HFFc6 (cell line): ENCODE data around the gene USP2. TPM values are rescaled to one million over a fixed set of nuclear protein-coding genes. Genes with fewer than 3 reads are reported as not detected.

Experiments
- DNase-seq: peaks from one replicate; pipeline ENCODE4 v3.0.0-alpha.2; 2018
- H3K27ac Mint-ChIP-seq: 2 replicates; pipeline ENCODE4 v1.8.0; 2020; ENCODE audit warnings: mild to moderate bottlenecking, mixed read lengths
- H3K27me3 Mint-ChIP-seq: 2 replicates; pipeline ENCODE4 v1.8.0; 2021; ENCODE audit warnings: mild to moderate bottlenecking, moderate library complexity, mixed read lengths; ENCODE audit not compliant: insufficient read depth
- H3K36me3 Mint-ChIP-seq: 2 replicates; pipeline ENCODE4 v1.8.0; 2021; ENCODE audit warnings: low read depth, mixed read lengths
- H3K4me1 Mint-ChIP-seq: 2 replicates; pipeline ENCODE4 v1.8.0; 2020; ENCODE audit warnings: low read depth, mixed read lengths
- H3K4me3 Mint-ChIP-seq: 2 replicates; pipeline ENCODE4 v1.8.0; 2020; ENCODE audit warnings: mild to moderate bottlenecking, moderate library complexity, mixed read lengths
- H3K9me3 Mint-ChIP-seq: 2 replicates; pipeline ENCODE4 v1.8.0; 2020; ENCODE audit warnings: mild to moderate bottlenecking, mixed read lengths
- total RNA-seq, 6 experiments: library from RNA; stranded (reverse); fragmentation: NEBNext Ultra II Directional; extraction: Animal tissue kit (Norgen Biotek cat#: 25700); gene quantifications; 2 replicates in 1 of 6; 3 replicates in 5 of 6; pipeline ENCODE4 v1.2.3, GENCODE V29; 2021
- TF ChIP-seq, protein P1 (sequence below): fragments of 200-600 bp; sonication (generic); IDR thresholded peaks from 2 replicates; pipeline ENCODE4 v1.5.0; 2021; ENCODE audit warnings: antibody characterized with exemption, mild to moderate bottlenecking

The USP2 gene
- total RNA-seq, 6 experiments from 2014 or later: 0.32 to 0.71 (median 0.49) TPM

DNA sequence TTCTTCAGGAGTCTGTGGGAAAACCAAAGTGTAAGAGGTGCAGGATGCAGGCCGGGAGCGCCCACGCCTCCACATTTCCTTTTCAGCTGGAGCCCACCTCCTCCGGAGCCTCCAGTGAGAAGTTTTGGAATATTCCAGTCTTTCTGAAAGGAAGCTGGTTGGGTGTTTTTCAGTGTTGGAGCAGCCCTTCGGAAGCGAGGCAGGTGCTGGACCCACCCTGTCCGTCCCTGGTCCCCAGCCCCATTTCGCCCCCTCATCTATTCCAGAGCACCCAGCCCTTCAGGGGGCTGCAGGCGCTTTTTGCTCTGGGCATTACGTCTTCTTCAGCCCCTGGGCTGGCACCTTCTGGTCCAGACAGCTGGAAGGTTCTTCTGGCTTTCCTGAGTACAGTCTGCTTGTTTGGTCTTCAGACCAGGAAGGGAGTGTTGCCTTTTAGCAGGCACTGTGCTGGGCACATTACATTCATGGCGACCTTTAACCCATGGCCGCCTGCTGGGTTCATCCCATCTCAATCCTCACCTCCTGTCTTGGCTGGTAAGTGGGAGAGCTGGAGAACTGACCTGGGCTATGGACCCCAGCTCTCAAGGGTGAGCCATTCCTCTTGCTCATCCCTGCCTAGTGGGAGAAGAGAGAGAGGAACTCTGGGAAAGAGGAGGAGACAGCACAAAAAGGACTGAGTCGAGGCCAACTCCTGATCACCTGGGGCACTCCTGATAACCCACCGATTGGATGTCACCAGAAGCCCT, 42.2 kb upstream of the USP2 start:
- DNase-seq: no peak
- Mint-ChIP-seq H3K9me3 (no peaks in the 10 kb centered on the region), H3K4me1 (peaks cover 32% of the 10 kb centered on the region), H3K27me3 (peaks cover 2% of the 10 kb centered on the region; the same call in 1 of the 2 replicates), H3K27ac (peak overlapping the region; percentile 60; the same call in 1 of the 2 replicates), H3K36me3 (peaks cover 33% of the 10 kb centered on the region), H3K4me3 (peak overlapping the region; percentile 97)
- TF ChIP-seq, protein P1, sequence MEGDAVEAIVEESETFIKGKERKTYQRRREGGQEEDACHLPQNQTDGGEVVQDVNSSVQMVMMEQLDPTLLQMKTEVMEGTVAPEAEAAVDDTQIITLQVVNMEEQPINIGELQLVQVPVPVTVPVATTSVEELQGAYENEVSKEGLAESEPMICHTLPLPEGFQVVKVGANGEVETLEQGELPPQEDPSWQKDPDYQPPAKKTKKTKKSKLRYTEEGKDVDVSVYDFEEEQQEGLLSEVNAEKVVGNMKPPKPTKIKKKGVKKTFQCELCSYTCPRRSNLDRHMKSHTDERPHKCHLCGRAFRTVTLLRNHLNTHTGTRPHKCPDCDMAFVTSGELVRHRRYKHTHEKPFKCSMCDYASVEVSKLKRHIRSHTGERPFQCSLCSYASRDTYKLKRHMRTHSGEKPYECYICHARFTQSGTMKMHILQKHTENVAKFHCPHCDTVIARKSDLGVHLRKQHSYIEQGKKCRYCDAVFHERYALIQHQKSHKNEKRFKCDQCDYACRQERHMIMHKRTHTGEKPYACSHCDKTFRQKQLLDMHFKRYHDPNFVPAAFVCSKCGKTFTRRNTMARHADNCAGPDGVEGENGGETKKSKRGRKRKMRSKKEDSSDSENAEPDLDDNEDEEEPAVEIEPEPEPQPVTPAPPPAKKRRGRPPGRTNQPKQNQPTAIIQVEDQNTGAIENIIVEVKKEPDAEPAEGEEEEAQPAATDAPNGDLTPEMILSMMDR: no peak

DNA sequence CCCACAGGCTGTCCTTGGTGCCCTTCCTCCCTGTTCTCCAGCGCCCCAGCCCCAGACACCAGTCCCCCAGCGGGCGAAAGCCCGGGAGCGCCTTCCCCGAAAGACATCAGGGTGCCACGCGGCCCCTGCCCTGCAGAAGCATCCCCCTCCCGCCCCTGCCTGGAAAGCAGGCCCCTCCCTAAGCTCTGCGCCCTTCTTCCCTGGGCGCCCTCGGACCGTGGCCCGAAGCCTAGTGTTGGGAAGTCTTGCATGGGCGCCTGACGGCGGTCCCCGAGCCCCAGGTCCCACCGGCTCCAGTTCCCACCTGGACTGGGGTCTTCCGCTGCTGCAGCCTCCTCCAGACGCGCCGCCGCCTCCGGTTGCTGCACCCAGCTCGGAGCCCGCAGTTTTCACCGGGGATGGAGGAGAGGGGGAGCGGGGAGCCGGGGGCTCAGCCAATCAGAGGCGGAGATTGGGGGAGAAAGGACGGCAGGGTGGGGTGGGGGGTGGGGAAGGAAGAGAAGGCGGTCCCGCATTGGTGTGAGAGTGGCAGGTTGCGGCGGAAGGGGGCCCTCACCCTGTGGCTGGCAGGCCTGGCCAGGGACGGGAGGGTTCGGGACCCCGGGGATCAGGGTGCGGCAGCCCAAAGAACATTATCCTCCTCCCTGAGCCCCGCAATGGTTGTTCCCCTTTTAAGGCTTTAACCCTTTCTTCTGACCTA, 41.5 kb upstream of the USP2 start, which contains the start of gene THY1:
THY1 (minus strand) TSS at position 364 of the 700 bp plus-strand sequence. CDS start 2,267 bp downstream, outside the sequence.
- H3K4me1 Mint-ChIP-seq: peaks cover 39% of the 10 kb centered on the region
- H3K4me3 Mint-ChIP-seq: peak within 1 kb of the TSS; percentile 97
- DNase-seq: peak; percentile 45
- TF ChIP-seq, protein P1: no peak
- H3K27me3 Mint-ChIP-seq: peaks cover 2% of the 10 kb centered on the region; the same call in 1 of the 2 replicates
- H3K9me3 Mint-ChIP-seq: no peaks in the 10 kb centered on the region
- H3K36me3 Mint-ChIP-seq: peaks cover 36% of the 10 kb centered on the region
- H3K27ac Mint-ChIP-seq: peak within 1 kb of the TSS; percentile 60

DNA sequence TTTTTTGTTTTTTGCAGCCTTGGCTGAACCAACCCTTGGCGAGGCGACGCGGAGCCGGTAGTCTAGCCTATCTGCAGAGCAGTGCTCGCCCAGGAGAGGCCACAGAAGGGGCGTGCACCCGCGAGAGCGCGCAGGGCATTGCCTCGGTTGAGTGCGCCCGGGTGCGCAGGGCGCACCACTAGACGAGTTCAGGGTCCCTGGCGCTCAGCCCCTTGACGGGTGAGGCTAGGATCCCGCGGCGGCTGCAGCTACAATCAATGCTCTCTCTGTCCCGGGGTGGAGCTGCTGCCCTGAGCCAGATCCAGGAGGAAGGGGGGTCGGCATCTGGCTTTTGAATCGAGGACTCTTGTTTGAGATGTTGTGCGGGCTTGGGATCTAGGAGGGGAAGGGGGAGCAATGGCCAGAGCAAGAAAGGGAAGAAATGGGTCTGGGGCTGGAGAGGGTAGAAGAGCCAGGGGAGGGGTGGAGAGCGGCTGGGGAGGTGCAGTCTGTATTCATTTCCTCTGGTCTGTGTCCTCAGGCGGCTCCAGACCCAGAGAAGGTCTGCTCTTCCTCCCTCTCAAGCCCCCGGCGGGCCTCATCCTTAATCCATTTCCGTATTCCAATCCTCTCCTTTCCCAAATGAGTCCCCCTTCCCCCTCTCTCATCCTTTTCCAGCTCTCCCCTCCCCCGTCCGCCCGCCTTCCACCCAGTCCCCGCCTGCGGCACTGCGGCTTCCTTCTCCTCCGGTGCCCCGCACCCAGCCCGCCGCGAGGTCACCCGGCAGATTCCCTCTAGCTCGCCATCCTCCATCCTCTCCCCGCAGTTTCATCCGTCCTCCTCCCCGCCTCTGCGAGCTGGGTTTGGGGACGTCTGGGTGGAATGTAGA, 40.7 kb upstream of the USP2 start:
- Mint-ChIP-seq H3K27ac (peak overlapping the region; percentile 60), H3K27me3 (peaks cover 2% of the 10 kb centered on the region), H3K4me3 (peak overlapping the region; percentile 97), H3K4me1 (peaks cover 47% of the 10 kb centered on the region), H3K36me3 (peaks cover 40% of the 10 kb centered on the region), H3K9me3 (no peaks in the 10 kb centered on the region)
- peak; percentile 29 for DNase-seq
- TF ChIP-seq, protein P1: no peak

DNA sequence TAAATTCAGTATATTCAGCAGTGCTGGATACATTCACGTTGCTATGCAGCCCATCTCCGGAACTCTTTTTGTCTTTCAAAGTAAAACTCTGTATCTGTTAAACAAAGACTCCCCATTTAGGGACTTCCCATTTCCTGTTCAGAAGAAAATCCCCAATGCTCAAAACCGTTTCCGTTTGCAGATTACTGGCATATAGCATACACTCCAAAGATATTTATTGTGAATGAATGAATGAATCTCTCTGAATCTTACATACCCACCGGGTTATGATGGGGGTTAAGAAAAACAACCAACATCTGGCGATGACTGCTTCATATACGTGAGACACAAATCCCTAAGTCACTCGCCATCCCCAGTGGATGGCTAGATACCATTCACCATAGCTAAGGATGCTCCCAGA, 39.9 kb upstream of the USP2 start:
- peaks cover 44% of the 10 kb centered on the region for H3K36me3 Mint-ChIP-seq
- H3K4me1 Mint-ChIP-seq: peaks cover 55% of the 10 kb centered on the region
- H3K27ac Mint-ChIP-seq: peak overlapping the region; percentile 60
- DNase-seq: no peak
- H3K4me3 Mint-ChIP-seq: peak overlapping the region; percentile 97
- TF ChIP-seq, protein P1: no peak
- peaks cover 2% of the 10 kb centered on the region for H3K27me3 Mint-ChIP-seq
- no peaks in the 10 kb centered on the region for H3K9me3 Mint-ChIP-seq

DNA sequence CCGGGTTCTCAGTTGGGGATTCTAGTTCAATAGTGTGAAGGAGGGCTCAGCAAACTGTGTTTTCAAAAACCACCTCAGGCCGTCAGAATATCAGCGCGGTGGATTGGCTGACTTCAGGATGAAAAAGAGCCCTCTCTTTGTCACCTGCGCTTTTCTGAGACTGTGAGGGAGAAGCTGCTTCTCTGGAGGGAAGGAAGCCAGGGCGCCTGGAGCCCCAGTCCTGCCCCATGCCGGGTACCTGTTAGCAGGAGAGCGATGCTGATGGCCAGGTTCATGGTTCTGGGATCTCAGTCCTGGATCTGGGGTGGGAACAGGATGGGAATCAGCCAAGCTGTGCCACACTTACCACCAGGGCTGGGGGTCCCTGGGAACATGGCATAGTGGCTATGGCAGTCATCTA, 39.1 kb upstream of the USP2 start:
- no peak for DNase-seq
- TF ChIP-seq, protein P1: no peak
- Mint-ChIP-seq H3K36me3 (peaks cover 48% of the 10 kb centered on the region), H3K27me3 (peaks cover 5% of the 10 kb centered on the region), H3K9me3 (no peaks in the 10 kb centered on the region), H3K27ac (no peak overlapping the region; the same call in 1 of the 2 replicates), H3K4me1 (peaks cover 59% of the 10 kb centered on the region), H3K4me3 (peak overlapping the region; percentile 97)
